Gastroesophageal sphincter (tissue), 4 donors: Measurements from ENCODE around the gene PACRG. TPM values are rescaled to one million over a fixed set of nuclear protein-coding genes. Genes with fewer than 3 reads are reported as not detected.

Experiments
- ATAC-seq: fragments of 150-250 bp; one replicate; pipeline ENCODE4 v1.9.1; 2016; ENCODE audit warnings: mild to moderate bottlenecking, moderate library complexity
- H3K27ac ChIP-seq, 4 donors: fragments of 200-600 bp; sonication (generic) in 3 of 4; 1 replicate in 3 of 4; 2 replicates in 1 of 4; pipeline ENCODE4 v1.5.1; 2016 to 2019
- H3K27me3 ChIP-seq: fragments of 200-600 bp; sonication (generic); one replicate; pipeline ENCODE4 v1.5.1; 2019
- H3K36me3 ChIP-seq, 2 donors: fragments of 200-600 bp; sonication (generic); one replicate each; pipeline ENCODE4 v1.5.1; 2019; ENCODE audit warnings: control low read depth in 1 of 2
- H3K4me1 ChIP-seq, 3 donors: fragments of 200-600 bp; sonication (generic); 1 replicate in 2 of 3; 2 replicates in 1 of 3; pipeline ENCODE4 v1.5.1; 2016 to 2019; ENCODE audit warnings: control low read depth in 2 of 3
- H3K4me3 ChIP-seq, 2 donors: fragments of 200-600 bp; sonication (generic); one replicate each; pipeline ENCODE4 v1.5.1; 2019; ENCODE audit warnings: mild to moderate bottlenecking in 1 of 2, moderate library complexity in 1 of 2
- H3K9me3 ChIP-seq, 3 donors: fragments of 200-600 bp; sonication (generic); one replicate each; pipeline ENCODE4 v1.5.1; 2017 to 2019; ENCODE audit warnings: control low read depth in 2 of 3
- CTCF ChIP-seq, 4 experiments: fragments of 200-600 bp in 2 of 4; fragments of 450-650 bp in 2 of 4; sonication (generic) in 1 of 4; IDR thresholded peaks; one replicate each; pipeline ENCODE4 v1.5.1; 2017 to 2019; ENCODE audit warnings: antibody characterized with exemption in 4 of 4, mild to moderate bottlenecking in 2 of 4, moderate library complexity in 2 of 4
- EP300 ChIP-seq: sonication (generic); formaldehyde crosslinking; IDR thresholded peaks from one replicate; pipeline ENCODE4 v1.6.1; 2017; ENCODE audit warnings: antibody characterized with exemption, mild to moderate bottlenecking
- POLR2A ChIP-seq, 2 donors: fragments of 450-650 bp; IDR thresholded peaks; one replicate each; pipeline ENCODE4 v1.6.1; 2017; ENCODE audit warnings: antibody characterized with exemption in 2 of 2, mild to moderate bottlenecking in 2 of 2, moderate library complexity in 1 of 2
- POLR2AphosphoS5 ChIP-seq: sonication (generic); formaldehyde crosslinking; IDR thresholded peaks from one replicate; pipeline ENCODE4 v1.6.1; 2017; ENCODE audit warnings: antibody characterized with exemption
- WGBS, 2 donors: methylation state at CpG; one replicate each; pipeline ENCODE4 v1.1.5; 2018; ENCODE audit warnings: low coverage in 1 of 2; 5-methylcytosine and 5-hydroxymethylcytosine counted together
- total RNA-seq, 4 donors: library from RNA; depleted of rRNA; stranded (reverse); fragments of >200 nt; gene quantifications; one replicate each; pipeline ENCODE4 v1.1.0, GENCODE V29; 2016

The PACRG gene
- total RNA-seq, 4 donors from 2014 or later: 1.0 to 7.0 TPM; not detected in 2

DNA sequence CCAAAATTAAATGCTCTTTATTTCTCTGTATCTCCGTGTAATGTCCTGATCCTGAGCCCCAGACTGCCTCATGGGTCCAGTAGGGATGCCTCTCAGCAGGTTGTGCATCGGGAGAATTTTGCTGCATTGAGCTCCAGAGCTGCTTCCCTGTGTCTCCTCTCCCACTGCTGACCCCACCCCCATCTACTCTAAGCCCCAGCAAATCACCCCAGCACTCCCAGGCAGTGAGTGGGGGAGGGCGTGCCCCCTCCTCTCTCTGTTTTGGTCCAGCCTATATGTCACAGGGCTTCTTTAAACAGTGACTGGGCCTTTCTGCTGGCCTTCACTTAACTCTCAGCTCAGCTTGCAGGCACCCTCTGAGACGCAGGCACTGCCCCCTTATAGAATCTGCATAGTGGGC is 458.0 kb downstream of the PACRG start:
- Histone ChIP-seq H3K36me3 (no peaks in the 10 kb centered on the region), H3K4me3 (no peak overlapping the region), H3K4me1 (peaks cover 0 to 14% (median 0%) of the 10 kb centered on the region in 3 donors), H3K27me3 (no peaks in the 10 kb centered on the region), H3K27ac (no peak overlapping the region), H3K9me3 (no peaks in the 10 kb centered on the region)
- WGBS, 2 donors: 81 to 90% methylated on average over 3 to 4 of the region's 4 CpGs
- TF ChIP-seq POLR2AphosphoS5 (no peak), POLR2A (IDR thresholded peaks at IDR 0.05) (no peak), EP300 (no peak), CTCF (IDR thresholded peaks at IDR 0.05) (no peak)
- ATAC-seq: no peak

- Histone ChIP-seq H3K27ac (no peak overlapping the region), H3K4me3 (no peak overlapping the region), H3K4me1 (peaks cover 0 to 8% (median 0%) of the 10 kb centered on the region in 3 donors), H3K27me3 (no peaks in the 10 kb centered on the region), H3K36me3 (no peaks in the 10 kb centered on the region), H3K9me3 (no peaks in the 10 kb centered on the region)
- no peak for TF ChIP-seq POLR2AphosphoS5
- no peak for TF ChIP-seq EP300
- no peak for TF ChIP-seq CTCF (IDR thresholded peaks at IDR 0.05)
- no peak for TF ChIP-seq POLR2A (IDR thresholded peaks at IDR 0.05)
- ATAC-seq: no peak
- 88 to 89% methylated on average over 8 to 9 of the region's 14 CpGs for WGBS, 2 donors
These were observed 458.8 kb downstream of the PACRG start for GRCh38 chr6:163186527-163186926.

DNA sequence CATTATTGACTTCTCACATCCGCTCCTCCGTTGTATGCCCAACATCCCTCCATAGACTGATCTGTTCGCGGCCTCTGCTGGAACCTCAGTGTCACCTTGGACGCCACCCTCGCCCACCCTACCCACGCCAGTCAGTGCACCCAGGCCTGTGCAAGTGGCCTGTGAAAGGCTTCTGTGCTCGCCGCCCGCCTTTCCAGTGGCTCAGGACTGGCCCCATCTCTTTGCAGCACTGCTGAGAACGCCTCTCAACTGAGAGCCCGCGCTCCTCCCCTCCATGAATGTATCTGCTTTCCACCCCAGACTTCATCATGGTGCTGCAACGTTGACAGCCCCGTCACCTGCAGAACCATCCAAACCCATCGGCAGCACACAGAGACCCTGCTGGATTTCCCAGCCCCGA is 459.4 kb downstream of the PACRG start:
- no peaks in the 10 kb centered on the region for H3K27me3 ChIP-seq
- no peak for ATAC-seq
- H3K4me3 ChIP-seq: no peak overlapping the region
- H3K4me1 ChIP-seq: peaks cover 0 to 8% (median 0%) of the 10 kb centered on the region in 3 donors
- TF ChIP-seq EP300 (no peak), POLR2A (IDR thresholded peaks at IDR 0.05) (no peak), CTCF (IDR thresholded peaks at IDR 0.05) (no peak), POLR2AphosphoS5 (no peak)
- H3K9me3 ChIP-seq: no peaks in the 10 kb centered on the region
- WGBS, 2 donors: 92 to 95% methylated on average over 4 to 6 of the region's 17 CpGs
- no peaks in the 10 kb centered on the region for H3K36me3 ChIP-seq
- H3K27ac ChIP-seq: no peak overlapping the region

- no peak for ATAC-seq
- Histone ChIP-seq H3K9me3 (no peaks in the 10 kb centered on the region), H3K4me1 (peaks cover 0 to 8% (median 0%) of the 10 kb centered on the region in 3 donors), H3K27me3 (no peaks in the 10 kb centered on the region), H3K36me3 (no peaks in the 10 kb centered on the region), H3K4me3 (no peak overlapping the region), H3K27ac (no peak overlapping the region)
- 95 to 96% methylated on average over 4 to 5 of the region's 11 CpGs for WGBS, 2 donors
- TF ChIP-seq POLR2A (IDR thresholded peaks at IDR 0.05): no peak
- TF ChIP-seq POLR2AphosphoS5: no peak
- no peak for TF ChIP-seq EP300
- TF ChIP-seq CTCF (IDR thresholded peaks at IDR 0.05): no peak
These were observed 459.8 kb downstream of the PACRG start for GRCh38 chr6:163187606-163188005.

GRCh38 chr6:163188746-163189145 is 461.0 kb downstream of the PACRG start:
- 73 to 82% methylated on average over 6 of the region's 6 CpGs for WGBS, 2 donors
- Histone ChIP-seq H3K4me1 (peaks cover 0 to 7% (median 0%) of the 10 kb centered on the region in 3 donors), H3K27ac (no peak overlapping the region), H3K36me3 (no peaks in the 10 kb centered on the region), H3K27me3 (no peaks in the 10 kb centered on the region), H3K4me3 (no peak overlapping the region), H3K9me3 (no peaks in the 10 kb centered on the region)
- TF ChIP-seq EP300 (no peak), CTCF (IDR thresholded peaks at IDR 0.05) (no peak), POLR2A (IDR thresholded peaks at IDR 0.05) (no peak), POLR2AphosphoS5 (no peak)
- no peak for ATAC-seq
